Upper lobe of left lung (tissue), 6 donors: ENCODE measurements around the gene SEPTIN8. TPM values are rescaled to one million over a fixed set of nuclear protein-coding genes. Genes with fewer than 3 reads are reported as not detected.
A peak's percentile ranks its signal among the peaks of the same experiment; 100 is the strongest.

Experiments
- ATAC-seq, 2 donors: fragments of 200-7000 bp; cut with Tn5 transposase; one replicate each; pipeline ENCODE4 v1.9.1; 2022; ENCODE audit warnings: mild to moderate bottlenecking in 2 of 2, moderate library complexity in 2 of 2; ENCODE audit not compliant: low FRiP score in 2 of 2
- DNase-seq, 2 donors: peaks; one replicate each; pipeline ENCODE4 v3.0.0-alpha.2; 2019 to 2020
- H3K27ac ChIP-seq, 4 donors: fragments of 200-600 bp; sonication (generic); one replicate each; pipeline ENCODE4 v1.5.1; 2016 to 2019
- H3K27me3 ChIP-seq, 4 donors: fragments of 200-600 bp; sonication (generic); one replicate each; pipeline ENCODE4 v1.5.1; 2017 to 2019
- H3K36me3 ChIP-seq, 4 donors: fragments of 200-600 bp; sonication (generic); one replicate each; pipeline ENCODE4 v1.5.1; 2016 to 2019
- H3K4me1 ChIP-seq, 4 donors: fragments of 200-600 bp; sonication (generic); one replicate each; pipeline ENCODE4 v1.5.1; 2018 to 2019
- H3K4me3 ChIP-seq, 4 donors: fragments of 200-600 bp; sonication (generic); one replicate each; pipeline ENCODE4 v1.5.1; 2017 to 2019; ENCODE audit warnings: mild to moderate bottlenecking in 2 of 4, moderate library complexity in 1 of 4
- H3K9me3 ChIP-seq, 4 donors: fragments of 200-600 bp; sonication (generic); one replicate each; pipeline ENCODE4 v1.5.1; 2018 to 2019
- EP300 ChIP-seq, 4 donors: sonication (generic); formaldehyde crosslinking; IDR thresholded peaks; one replicate each; pipeline ENCODE4 v1.5.1; 2017; ENCODE audit warnings: antibody characterized with exemption in 4 of 4, control low read depth in 2 of 4
- POLR2A ChIP-seq, 4 donors: fragments of 450-650 bp; IDR thresholded peaks; one replicate each; pipeline ENCODE4 v1.5.1; 2016 to 2017; ENCODE audit warnings: antibody characterized with exemption in 4 of 4, mild to moderate bottlenecking in 2 of 4
- POLR2AphosphoS5 ChIP-seq, 2 donors: sonication (generic); formaldehyde crosslinking; IDR thresholded peaks; one replicate each; pipeline ENCODE4 v1.5.1; 2017; ENCODE audit warnings: antibody characterized with exemption in 2 of 2
- WGBS, 2 donors: methylation state at CpG; one replicate each; pipeline ENCODE4 v1.1.5; 2017 to 2018; 5-methylcytosine and 5-hydroxymethylcytosine counted together
- total RNA-seq, 6 donors: library from RNA; depleted of rRNA in 4 of 6; stranded (reverse); fragments of >200 nt in 4 of 6; gene quantifications; one replicate each; pipeline versions ENCODE4 v1.1.0 to v1.2.1, GENCODE V29; 2016 to 2021
- TF ChIP-seq, protein P1 (sequence below), 6 experiments: fragments of 450-650 bp in 4 of 6; fragments of 200-600 bp in 2 of 6; sonication (generic) in 2 of 6; IDR thresholded peaks; one replicate each; pipeline ENCODE4 v1.5.1; 2016 to 2019; ENCODE audit warnings: antibody characterized with exemption in 6 of 6
- donor health status: DM: no; HTN: no; CAD: no; lungs with moderate emphysema.
- donor health status: DM: no; HTN: yes; CAD: no; lungs with severe emphysema.

Gene SEPTIN8
- total RNA-seq, 6 donors from 2014 or later = 26.3 to 41.5 (median 31.5) TPM

GRCh38 chr5:132762246-132763000, 14.6 kb downstream of the SEPTIN8 start:
- Histone ChIP-seq H3K4me3 (no peak overlapping the region), H3K27ac (no peak overlapping the region), H3K36me3 (peaks cover 13 to 79% (median 58%) of the 10 kb centered on the region in 4 donors), H3K4me1 (peaks cover 3 to 8% (median 4%) of the 10 kb centered on the region in 4 donors), H3K27me3 (no peaks in the 10 kb centered on the region), H3K9me3 (no peaks in the 10 kb centered on the region)
- ATAC-seq = no peak
- TF ChIP-seq EP300 (IDR thresholded peaks at IDR 0.05) (no peak), POLR2A (IDR thresholded peaks at IDR 0.05) (no peak), POLR2AphosphoS5 (IDR thresholded peaks at IDR 0.05) (no peak)
- TF ChIP-seq, protein P1, sequence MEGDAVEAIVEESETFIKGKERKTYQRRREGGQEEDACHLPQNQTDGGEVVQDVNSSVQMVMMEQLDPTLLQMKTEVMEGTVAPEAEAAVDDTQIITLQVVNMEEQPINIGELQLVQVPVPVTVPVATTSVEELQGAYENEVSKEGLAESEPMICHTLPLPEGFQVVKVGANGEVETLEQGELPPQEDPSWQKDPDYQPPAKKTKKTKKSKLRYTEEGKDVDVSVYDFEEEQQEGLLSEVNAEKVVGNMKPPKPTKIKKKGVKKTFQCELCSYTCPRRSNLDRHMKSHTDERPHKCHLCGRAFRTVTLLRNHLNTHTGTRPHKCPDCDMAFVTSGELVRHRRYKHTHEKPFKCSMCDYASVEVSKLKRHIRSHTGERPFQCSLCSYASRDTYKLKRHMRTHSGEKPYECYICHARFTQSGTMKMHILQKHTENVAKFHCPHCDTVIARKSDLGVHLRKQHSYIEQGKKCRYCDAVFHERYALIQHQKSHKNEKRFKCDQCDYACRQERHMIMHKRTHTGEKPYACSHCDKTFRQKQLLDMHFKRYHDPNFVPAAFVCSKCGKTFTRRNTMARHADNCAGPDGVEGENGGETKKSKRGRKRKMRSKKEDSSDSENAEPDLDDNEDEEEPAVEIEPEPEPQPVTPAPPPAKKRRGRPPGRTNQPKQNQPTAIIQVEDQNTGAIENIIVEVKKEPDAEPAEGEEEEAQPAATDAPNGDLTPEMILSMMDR (IDR thresholded peaks at IDR 0.05) = no peak
- DNase-seq = peak; percentile 6 to 38
- WGBS, 2 donors = 93% methylated on average over 6 to 10 of the region's 11 CpGs

GRCh38 chr5:132761321-132762240, 15.5 kb downstream of the SEPTIN8 start:
- Histone ChIP-seq H3K4me3 (no peak overlapping the region), H3K36me3 (peaks cover 13 to 81% (median 58%) of the 10 kb centered on the region in 4 donors), H3K4me1 (no peaks in the 10 kb centered on the region), H3K27me3 (no peaks in the 10 kb centered on the region), H3K27ac (no peak overlapping the region), H3K9me3 (no peaks in the 10 kb centered on the region)
- DNase-seq (peak; percentile 18 to 51), ATAC-seq (no peak)
- WGBS, 2 donors = 83 to 96% methylated on average over 5 to 22 of the region's 22 CpGs
- TF ChIP-seq POLR2AphosphoS5 (IDR thresholded peaks at IDR 0.05) (no peak), EP300 (IDR thresholded peaks at IDR 0.05) (no peak), POLR2A (IDR thresholded peaks at IDR 0.05) (no peak)
- TF ChIP-seq, protein P1 (IDR thresholded peaks at IDR 0.05) = no peak

DNA sequence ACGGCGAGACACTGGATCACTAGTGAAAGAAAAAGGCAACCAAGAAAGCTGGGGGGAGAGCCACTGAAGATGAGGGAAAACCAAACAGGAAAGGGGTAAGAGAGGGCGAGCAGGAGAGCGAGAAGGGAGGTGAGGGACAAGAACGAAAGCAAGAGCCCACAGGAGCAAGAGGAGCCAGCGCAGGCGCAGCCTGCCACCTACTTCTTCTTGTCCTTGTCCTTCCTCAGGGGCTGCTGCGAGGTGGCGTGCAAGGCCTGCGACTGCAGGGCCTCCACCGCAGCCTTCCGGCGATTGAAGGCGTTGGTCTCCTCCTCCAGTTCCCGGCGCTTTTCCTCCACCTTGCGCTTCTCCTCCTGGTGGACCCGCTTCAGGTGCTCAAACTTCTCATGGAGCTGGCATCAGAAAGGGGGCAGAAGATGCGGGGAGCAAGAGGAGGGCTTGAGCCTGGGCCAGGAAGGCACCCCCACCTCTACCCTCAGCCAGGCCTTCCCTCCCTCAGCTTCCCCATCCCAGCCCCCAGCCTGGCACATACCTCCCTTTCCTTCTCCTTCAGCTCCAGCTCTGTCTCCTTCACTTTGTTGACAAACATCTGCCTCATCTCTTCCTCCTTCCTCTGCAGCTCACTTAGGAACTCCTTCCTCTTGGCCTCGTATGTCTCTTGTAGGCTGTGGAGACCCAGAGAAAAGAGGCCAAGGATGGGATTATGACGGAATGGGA, 16.3 kb downstream of the SEPTIN8 start:
- H3K27ac ChIP-seq = no peak overlapping the region
- H3K4me1 ChIP-seq = no peaks in the 10 kb centered on the region
- TF ChIP-seq POLR2A (IDR thresholded peaks at IDR 0.05) (no peak), POLR2AphosphoS5 (IDR thresholded peaks at IDR 0.05) (no peak)
- DNase-seq = peak; percentile 8 to 50
- ATAC-seq = no peak
- H3K9me3 ChIP-seq = no peaks in the 10 kb centered on the region
- no peak overlapping the region for H3K4me3 ChIP-seq
- no peaks in the 10 kb centered on the region for H3K27me3 ChIP-seq
- 94 to 95% methylated on average over 21 of the region's 21 CpGs for WGBS, 2 donors
- H3K36me3 ChIP-seq = peaks cover 13 to 81% (median 58%) of the 10 kb centered on the region in 4 donors

- Histone ChIP-seq H3K4me3 (no peak overlapping the region), H3K36me3 (peaks cover 13 to 78% (median 58%) of the 10 kb centered on the region in 4 donors), H3K27ac (no peak overlapping the region), H3K9me3 (no peaks in the 10 kb centered on the region), H3K27me3 (no peaks in the 10 kb centered on the region), H3K4me1 (no peaks in the 10 kb centered on the region)
- no peak for ATAC-seq
- TF ChIP-seq, protein P1 (IDR thresholded peaks at IDR 0.05) = no peak
- no peak for TF ChIP-seq EP300 (IDR thresholded peaks at IDR 0.05)
- TF ChIP-seq POLR2AphosphoS5 (IDR thresholded peaks at IDR 0.05) = no peak
- no peak for TF ChIP-seq POLR2A (IDR thresholded peaks at IDR 0.05)
- WGBS, 2 donors = 95 to 97% methylated on average over 9 to 12 of the region's 12 CpGs
- peak; percentile 6 to 27 for DNase-seq
These were observed 17.0 kb downstream of the SEPTIN8 start for GRCh38 chr5:132760049-132760420.
